ENCODE results near the gene CENPF.
"Not testable (repeated sequence)": the region's sequence is repeated elsewhere in the genome, so short reads cannot be mapped to it uniquely, and the experiment has no call there.

CENPF gene

DNA sequence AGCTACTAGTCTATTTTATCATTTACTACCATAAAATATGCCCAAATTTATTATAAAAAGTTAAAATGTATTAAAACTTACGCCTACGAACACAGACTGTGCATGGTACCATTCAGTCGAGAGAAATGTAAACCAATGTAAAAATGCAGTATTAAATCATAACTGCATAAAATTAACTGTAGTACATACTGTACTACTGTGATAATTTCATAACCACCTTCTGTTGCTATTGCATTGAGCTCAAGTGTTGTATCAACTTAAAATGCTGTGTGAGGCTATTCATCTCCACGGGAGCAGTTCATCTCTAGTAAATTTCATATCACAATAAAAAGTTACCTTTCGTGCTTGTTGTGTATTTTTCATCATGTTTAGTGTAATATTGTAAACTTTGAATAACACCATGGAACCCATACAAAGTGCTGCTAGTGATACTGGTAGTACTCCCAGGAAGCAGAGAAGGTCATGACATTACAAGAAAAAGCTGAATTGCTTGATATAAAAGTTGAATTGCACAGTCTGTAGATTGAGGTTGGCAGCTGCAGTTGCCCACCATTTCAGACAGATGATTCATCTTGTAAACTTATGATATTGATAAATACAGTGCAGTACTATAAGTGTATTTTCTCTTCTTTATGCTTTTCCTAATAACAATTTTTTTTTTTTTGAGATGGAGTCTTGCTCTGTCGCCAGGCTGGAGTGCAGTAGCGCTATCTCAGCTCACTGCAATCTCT is 19.0 kb upstream of the CENPF start:
- no peak for DNase-seq

DNA sequence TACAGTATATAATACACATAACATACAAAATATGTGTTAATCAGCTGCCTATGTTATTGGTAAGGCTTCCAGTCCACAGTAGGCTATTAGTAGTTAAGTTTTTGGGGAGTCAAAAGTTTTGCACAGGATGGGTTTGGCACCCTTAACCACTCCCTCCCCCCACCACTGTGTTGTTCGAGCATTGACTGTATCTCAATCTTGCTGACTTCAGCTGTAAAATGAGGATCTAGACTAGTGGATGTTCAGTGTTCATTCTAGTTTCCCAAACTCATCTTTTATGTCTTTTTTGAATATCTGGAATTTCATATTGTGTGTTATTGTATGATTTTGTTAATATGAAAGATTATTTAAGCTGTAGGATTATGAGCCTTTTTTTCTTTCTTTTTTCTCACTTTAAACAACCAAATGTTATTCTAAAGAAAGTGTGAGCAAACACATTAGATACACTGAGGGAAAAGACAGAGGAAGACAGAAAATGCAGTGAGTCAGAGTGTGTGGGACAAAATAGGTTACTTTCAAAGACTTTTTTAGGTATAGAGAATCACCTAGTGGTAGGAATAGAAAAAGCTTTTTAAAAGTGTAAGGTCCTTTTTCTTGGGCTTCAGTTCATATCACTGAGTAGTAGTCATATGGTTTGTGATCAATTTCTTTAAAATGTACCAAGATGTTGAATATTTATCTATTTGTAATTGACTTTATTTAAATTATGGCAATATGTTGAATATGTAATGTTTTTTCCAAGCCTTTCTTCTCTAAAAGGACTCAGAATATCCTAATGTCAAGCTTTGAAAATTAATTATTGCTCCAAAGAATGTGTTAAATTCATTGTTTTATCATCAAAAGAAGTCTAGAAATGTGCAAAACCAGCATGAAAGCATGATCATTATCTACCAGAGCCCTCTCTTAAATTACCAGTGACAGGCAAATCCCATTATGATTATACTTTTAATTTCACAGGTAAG is 17.9 kb upstream of the CENPF start:
- no peak for DNase-seq

DNA sequence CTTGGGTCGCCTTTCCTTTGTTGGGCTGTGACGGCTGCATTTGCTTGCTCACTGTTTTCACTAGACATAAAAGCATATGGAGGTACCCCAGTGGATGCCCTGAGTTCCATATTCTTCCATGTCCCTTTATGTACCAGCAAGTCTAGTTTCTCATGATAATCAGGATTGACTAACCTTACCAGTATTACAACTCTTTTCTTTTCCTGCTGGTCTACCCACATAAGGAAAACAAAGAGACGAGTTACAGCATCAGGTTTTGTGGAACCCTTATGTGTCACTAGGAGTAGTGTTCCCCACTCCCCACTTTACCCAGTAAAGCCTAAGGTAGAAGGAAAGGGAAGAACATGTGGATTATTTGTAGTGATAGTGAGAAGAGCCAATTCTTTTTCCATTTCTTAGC is 16.4 kb upstream of the CENPF start:
- no peak for DNase-seq

DNA sequence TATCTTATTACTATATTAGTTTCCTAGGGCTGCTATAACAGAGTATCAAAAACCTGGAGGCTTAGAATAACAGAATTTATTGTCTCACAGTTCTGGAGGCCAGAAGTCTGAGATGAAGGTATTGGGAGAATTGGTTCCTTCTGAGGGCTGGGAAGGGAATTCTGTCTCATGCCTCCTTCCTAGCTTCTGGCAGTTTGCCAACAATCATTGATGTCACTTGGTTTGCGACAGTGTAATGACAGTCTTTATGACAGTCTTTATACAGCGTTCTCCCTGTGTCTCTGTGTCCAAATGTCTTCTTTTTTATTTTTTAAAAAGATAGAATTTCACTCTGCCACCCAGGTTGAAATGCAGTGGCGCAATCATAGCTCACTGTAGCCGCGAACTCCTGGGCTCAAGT is 15.8 kb upstream of the CENPF start:
- no peak for DNase-seq

DNA sequence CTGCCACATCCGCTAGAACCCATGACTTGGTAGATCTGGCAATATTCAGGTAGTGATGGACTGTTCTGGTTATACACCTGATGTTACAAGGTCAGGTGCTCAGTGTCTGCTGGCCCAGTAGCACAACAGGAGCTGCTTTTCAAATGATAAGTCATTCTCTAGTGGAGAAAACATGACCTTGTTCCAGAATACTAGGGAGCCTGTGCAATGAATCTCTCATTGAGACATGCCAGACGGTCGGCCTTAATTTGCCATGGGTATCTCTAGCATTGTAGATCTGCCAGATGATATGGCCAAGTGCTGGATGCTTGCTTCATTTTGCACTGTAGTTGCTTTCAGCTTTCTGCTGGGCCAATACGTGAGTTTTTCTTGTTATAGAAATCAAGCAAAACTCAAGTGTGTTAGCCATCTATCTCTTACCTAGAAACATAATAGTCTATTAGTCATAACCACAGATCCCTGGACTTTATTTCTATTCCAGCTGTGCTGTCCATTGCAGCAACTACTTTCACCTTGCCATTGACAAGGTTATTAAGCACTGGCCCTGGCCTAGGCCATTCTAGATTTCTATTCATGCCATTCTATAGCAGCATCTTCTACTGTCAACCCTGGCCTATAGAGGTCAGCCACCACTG is 13.9 kb upstream of the CENPF start:
- no peak for DNase-seq

DNA sequence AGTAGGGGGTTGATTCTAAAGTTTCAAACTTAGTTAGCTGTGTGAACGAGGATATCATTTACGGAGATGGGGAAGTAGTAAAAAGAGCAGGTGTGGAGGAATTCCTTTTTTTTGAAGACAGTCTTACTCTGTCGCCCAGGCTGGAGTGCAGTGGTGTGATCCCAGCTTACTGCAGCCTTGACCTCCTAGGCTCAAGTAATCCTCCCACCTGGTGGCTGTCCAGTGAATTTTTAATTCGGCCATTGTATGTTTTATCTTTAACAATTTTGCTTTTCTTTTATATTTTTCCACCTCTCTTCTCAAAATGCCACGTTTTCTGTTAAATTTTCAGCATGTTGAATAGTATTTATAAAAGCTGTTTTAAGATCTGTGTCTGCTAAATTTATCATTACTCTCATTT is 12.3 kb upstream of the CENPF start:
- DNase-seq = no peak

DNA sequence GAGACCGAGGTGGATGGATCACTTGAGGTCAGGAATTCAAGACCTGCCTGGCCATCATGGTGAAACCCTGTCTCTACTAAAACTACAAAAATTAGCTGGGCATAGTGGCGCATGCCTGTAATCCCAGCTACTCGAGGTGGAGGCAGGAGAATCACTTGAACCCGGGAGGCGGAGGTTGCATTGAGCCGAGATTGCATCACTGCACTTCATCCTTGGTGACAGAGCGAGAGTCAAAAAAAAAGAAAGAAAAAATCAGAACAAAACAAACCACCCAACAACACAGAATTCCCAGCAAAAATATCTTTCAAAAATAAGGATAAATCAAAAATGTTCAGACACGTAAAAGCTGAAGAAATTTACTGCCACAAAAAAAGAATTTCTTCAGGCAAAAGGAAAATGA is 11.1 kb upstream of the CENPF start:
- not testable (repeated sequence) for DNase-seq

DNA sequence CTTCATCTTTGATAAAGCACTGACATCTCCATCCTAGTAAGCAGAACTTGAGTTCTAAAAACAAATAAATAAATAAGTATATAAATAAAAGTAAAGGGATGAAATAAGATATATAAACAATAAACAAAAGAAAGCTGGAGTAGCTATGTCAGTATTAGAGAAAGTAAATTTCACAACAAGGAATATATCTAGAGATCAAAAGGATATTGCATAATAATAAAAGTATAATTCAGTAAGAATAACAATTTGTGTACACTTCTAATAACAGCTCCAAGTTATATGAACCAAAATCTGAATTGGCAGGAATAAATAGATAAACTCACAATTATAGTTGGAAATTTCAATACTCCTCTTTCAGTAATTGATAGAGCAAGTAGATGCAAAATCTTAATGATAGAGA is 9.8 kb upstream of the CENPF start:
- DNase-seq = no peak

DNA sequence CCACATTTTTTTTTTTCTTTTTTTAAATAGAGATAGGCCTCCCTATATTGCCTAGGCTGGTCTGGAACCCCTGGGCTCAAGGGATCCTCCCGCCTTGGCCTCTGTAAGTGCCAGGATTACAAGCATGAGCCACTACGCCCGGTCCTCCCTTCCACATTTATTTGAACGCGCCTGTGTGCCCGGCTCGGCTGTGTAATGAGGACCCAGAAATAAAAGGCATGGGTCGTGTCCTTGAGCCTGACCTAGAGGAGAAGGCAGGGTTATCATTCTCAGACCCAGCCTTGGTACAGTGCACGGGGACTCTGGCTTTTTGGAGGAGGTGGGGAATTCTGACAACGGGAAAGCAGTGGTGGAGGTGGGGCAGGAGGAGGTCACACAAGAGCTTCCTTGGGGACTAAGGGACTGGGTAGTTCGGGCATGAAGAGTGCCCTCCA is 841 bp downstream of the CENPF start:
- no peak for DNase-seq

DNA sequence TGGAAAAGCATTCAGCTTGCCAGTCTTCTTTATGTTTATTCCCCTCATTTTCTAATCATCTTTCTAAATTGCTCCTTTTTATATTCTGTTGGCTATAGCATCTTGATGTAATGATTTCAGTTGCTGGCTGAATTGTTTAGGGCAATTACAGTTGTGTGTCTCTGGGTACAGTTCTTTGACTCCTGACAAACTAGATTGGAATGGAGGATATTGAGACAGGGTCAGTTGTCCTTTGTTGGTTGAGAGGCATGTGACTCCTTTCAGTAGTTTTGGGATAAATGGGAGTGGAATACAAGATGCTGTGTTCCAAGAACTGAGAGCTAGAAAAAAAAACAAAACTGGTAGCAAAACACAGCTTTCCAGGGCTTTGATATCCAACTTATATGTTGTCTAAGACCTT is 1.5 kb downstream of the CENPF start:
- no peak for DNase-seq

DNA sequence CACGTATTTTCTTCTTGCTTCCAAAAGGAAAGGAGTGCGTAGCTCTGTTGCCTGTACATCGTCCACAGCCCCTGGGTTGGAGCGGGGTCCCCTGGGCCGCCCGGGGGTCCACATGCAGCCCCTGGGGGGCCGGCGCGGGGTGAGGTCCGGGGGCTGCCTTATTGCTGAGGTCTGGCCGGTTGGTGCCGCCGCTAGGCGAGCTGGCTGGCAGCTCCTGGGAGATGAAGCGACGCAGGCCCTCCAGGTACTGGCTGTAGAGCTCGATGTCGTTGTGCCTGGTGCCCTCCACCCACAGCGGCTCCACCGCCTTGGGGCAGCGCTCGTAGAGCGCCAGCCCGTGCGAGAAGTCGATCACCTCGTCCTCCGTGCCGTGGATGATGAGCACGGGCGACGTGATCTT is 2.5 kb downstream of the CENPF start:
- DNase-seq = not testable (repeated sequence)

DNA sequence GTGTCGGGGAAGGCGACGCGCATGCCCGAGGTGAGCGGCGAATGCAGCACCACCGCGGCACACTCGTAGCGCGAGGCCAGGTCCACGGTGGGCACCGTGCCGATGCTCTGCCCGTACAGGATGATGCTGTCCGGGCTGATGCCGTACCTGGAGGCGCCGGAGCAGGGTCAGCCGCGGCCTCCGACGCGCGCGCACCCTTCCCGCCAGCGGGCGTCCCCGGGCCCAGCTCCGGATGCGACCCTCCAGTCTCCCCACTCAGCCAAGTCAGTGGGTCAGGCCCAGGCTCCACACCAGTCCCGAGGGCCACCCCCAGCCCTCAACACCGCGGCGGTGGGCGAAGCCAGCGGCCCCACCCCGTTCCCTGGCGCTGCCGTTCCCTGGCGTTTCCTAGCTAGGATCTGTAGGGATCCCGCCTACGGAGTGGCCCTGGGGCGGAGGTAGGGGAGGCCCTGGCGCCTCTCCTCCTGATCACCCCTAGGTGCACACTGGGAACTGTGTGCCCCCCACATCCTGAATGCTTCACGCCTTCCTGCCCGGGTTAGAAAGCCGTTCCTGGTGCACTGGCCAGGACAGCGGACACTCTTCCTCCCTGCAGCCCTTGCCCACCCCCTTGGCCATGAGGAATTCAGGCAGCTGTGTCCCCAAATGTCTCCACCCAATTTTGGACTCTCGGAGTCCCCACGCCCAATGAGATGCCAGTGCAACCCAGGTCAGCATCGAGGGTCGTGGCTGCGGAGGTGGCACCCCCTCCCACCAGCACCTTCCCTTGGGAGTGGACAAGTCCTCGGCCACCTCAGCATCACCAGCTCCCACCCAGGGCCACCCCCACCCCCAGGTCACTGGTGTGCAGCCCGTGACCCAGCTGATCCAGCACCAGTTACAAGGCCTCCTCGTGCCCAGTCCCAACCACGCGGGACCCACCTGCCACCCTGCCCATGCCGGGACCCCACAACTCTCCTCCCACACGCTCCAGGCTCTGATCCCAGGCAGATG is 3.2 kb downstream of the CENPF start:
- not testable (repeated sequence) for DNase-seq

DNA sequence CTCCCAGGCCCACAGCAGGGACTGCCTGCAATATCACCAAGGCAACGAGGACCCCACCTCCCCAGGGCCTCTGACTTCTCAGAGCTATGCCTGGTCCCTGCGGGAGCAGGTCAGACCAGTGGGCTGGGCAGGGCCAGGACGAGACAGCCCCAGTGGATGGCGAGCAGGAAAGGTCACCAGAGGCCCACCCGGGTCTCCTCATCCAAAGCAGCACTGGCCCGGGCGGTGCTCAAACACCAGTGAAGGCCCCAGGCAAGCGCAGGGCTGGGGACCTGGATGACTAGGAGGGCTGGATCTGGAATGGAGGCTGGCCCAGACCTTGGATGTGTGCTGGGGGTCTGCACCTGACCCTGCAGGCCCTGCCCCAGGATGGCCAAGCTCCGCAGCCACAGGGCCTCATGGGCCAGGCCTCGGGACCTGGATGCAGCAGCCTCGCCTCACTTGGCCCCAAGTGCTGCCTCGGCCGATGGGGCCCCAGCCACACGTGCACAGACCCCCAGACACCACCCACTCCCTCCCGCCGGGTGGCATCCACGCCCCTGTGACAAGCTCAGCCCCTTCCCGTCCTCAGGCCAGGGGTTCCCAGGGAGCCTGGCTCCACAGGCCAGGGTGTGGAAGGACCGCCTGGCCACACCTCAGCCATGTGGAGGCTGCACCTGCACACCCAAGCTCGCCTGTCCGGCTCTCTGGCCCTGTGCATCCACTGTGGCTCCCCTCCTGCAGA is 4.7 kb downstream of the CENPF start:
- not testable (repeated sequence) for DNase-seq

DNA sequence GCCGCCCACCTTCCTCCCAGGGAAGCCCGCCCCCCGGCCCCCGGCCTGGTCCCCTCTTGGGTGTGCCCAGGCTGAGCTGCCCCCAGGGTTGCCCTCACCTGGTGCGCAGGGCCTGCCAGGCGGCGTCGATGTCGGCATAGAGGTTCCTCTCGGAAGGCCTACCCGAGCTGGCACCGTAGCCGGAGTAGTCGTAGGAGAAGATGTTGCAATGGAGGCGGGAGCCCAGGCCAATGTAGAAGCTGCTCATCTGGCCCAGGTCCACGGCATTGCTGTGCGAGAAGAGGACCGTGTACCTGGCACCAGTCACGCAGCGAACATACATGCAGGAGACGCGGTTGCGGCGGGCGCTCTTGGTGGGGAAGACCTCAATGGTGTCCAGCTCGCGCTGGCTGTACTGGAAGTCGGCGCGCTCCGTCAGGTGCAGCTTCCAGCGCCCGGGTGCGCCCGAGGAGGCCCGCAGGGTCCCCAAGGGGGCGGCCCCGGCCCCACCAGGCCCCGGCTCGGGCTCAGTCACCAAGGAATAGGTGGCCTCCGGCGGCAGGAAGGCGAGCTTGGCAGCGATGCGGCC is 5.3 kb downstream of the CENPF start:
- DNase-seq = not testable (repeated sequence)

DNA sequence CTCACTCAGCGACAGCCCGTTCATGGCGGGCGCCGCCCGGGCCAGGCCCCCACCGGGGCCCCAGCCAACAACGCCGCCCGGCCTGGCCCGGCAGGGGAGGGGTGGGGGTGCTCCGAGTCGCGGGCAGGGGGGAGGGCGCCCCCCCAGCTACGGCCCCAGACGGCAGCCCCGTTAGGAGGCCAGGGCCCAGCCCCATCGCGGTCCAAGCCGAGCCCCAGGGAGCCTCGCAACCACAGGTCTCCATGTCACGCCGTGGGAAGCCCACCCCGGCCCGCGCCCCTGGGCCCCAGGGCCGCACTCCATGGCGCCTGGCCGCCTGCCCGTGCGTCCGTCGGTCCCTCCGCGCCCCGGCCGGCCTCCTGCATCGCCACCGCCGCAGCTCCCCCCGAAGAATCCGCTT is 5.8 kb downstream of the CENPF start:
- not testable (repeated sequence) for DNase-seq

DNA sequence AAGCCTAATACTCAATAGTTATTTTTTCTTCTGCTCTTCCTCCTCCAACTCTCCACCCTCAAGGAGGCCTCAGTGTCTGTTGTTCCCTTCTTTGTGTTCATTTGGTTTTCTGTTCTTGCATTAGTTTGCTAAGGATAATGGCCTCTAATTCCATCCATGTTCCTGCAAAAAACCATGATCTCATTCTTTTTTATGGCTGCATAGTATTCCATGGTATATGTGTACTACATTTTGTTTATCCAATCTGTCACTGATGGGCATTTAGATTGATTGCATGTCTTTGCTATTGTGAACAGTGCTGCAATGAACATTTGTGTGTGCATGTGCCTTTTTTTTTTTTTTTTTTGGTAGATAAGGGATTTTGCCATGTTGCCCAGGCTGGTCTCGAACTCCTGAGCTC is 6.7 kb downstream of the CENPF start:
- DNase-seq = no peak

DNA sequence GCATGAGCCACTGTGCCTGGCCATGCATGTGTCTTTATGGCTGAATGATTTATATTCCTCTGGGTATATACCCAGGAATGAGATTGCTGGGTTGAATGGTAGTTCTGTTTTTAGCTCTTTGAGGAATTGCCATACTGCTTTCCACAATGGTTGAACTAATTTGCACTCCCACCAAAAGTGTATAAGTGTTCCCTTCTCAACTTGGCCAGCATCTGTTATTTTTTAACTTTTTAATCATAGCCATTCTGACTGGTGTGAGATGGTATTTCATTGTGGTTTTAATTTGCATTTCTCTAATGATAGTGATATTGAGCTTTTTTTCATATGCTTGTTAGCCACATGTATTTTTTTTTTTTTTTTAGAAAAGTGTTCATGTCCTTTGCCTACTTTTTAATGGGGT is 7.1 kb downstream of the CENPF start:
- not testable (repeated sequence) for DNase-seq

DNA sequence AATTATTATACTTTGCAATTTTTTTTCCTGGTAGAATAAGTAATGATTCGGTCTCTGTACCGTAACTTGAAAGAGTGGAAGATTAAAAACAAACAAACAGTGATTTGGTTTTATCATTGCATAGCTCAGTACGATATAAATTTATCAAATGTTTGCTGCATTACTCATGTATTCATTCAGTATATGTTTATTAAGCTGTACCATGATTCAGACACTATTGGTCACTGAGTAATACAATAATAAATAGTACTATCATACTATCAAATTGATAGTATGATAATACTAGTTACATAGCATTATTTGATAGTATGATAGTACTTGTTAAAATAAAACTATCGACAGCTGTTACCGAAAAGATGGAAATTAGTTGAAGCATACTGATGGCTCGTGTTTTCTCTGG is 12.1 kb downstream of the CENPF start:
- DNase-seq = no peak

DNA sequence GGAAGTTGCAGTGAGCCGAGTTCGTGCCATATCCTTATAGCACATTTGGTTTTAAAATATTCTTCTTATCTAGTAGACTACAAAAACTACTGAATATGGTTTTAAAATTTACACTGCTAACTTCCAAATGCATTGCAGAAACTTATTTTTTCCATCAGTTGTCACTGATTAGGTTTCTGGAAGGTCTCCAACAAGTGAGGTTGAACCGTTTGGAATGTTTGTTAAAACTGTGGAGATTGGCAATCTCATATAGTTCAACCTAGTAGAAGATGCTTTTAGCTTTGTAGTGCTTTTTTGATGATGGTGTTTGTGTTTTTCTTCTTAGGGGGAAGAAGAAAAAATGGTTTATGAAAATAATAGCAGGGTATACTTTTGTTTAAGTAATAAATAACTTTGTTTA is 12.9 kb downstream of the CENPF start:
- no peak for DNase-seq

DNA sequence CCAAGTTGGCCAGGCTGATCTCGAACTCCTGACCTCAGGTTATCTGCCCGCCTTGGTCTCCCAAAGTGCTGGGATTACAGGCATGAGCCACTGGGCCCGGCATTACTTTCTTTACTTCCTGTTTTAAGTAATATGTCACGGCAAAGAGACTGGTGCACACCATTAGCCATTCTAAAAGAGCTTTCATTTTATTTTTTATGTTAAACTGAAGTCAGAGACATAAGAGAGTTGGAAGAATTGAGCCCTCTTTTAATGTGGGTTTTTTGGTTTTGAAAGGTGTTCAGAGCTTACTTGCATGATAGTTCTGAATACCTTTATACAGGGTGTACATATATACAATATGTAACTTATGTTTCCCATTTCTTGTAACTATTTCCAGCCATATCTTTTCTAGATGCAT is 14.3 kb downstream of the CENPF start:
- DNase-seq = no peak

DNA sequence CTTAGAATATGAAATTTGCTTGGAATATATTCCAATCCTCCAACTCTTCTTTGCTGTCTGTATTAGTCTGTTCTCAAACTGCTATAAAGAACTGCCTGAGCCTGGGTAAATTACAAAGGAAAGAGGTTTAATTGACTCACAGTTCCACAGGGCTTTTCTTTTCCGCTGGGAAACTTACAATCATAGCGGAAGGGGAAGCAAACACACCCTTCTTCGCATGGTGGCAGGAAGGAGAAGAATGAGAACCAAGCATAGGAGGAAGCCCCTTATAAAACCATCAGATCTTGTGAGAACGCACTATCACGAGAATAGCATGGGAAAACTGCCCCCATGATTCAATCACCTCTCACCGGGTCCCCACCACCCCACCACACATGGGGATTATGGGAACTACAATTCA is 14.8 kb downstream of the CENPF start:
- no peak for DNase-seq
